Placental pericyte (primary cell): ENCODE results near the gene USP17L26. TPM values are rescaled to one million over a fixed set of nuclear protein-coding genes. Genes with fewer than 3 reads are reported as not detected.

ENCODE experiments used
- total RNA-seq: library from RNA; depleted of rRNA; stranded (reverse); fragments of >200 nt; gene quantifications from 2 replicates; pipeline ENCODE4 v1.2.3, GENCODE V29; 2012

The USP17L26 gene, protein sequence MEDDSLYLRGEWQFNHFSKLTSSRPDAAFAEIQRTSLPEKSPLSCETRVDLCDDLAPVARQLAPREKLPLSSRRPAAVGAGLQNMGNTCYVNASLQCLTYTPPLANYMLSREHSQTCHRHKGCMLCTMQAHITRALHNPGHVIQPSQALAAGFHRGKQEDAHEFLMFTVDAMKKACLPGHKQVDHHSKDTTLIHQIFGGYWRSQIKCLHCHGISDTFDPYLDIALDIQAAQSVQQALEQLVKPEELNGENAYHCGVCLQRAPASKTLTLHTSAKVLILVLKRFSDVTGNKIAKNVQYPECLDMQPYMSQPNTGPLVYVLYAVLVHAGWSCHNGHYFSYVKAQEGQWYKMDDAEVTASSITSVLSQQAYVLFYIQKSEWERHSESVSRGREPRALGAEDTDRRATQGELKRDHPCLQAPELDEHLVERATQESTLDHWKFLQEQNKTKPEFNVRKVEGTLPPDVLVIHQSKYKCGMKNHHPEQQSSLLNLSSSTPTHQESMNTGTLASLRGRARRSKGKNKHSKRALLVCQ
- total RNA-seq, result not detected in 2 replicates

DNA sequence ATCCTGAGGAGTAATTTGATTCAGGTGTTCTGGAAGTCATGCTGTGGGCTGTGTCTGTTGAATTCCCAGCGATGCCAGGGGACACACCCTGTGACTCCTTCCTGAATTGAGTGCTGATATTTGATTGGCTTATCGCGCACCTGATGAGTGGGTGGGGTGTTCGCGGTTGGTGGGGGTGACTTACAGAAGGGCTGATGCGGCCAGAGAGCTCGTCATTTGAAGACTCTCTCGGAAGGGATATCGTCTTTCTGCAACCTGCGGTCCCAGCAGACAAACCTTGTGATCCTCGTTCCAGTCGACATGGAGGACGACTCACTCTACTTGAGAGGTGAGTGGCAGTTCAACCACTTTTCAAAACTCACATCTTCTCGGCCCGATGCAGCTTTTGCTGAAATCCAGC, at the start of gene USP17L26:
Gene USP17L26 (plus strand): TSS at position 301 of the 400 bp plus-strand sequence. CDS start 0 bp downstream, at position 301.

DNA sequence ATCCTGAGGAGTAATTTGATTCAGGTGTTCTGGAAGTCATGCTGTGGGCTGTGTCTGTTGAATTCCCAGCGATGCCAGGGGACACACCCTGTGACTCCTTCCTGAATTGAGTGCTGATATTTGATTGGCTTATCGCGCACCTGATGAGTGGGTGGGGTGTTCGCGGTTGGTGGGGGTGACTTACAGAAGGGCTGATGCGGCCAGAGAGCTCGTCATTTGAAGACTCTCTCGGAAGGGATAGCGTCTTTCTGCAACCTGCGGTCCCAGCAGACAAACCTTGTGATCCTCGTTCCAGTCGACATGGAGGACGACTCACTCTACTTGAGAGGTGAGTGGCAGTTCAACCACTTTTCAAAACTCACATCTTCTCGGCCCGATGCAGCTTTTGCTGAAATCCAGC, 9.6 kb upstream of the USP17L26 start, which contains the start of gene USP17L24:
Gene USP17L24 (plus strand): TSS at position 301 of the 400 bp plus-strand sequence. CDS start 0 bp downstream, at position 301.

DNA sequence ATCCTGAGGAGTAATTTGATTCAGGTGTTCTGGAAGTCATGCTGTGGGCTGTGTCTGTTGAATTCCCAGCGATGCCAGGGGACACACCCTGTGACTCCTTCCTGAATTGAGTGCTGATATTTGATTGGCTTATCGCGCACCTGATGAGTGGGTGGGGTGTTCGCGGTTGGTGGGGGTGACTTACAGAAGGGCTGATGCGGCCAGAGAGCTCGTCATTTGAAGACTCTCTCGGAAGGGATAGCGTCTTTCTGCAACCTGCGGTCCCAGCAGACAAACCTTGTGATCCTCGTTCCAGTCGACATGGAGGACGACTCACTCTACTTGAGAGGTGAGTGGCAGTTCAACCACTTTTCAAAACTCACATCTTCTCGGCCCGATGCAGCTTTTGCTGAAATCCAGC, 4.8 kb upstream of the USP17L26 start, which contains the start of gene USP17L25:
Gene USP17L25 (plus strand): TSS at position 301 of the 400 bp plus-strand sequence. CDS start 0 bp downstream, at position 301.

DNA sequence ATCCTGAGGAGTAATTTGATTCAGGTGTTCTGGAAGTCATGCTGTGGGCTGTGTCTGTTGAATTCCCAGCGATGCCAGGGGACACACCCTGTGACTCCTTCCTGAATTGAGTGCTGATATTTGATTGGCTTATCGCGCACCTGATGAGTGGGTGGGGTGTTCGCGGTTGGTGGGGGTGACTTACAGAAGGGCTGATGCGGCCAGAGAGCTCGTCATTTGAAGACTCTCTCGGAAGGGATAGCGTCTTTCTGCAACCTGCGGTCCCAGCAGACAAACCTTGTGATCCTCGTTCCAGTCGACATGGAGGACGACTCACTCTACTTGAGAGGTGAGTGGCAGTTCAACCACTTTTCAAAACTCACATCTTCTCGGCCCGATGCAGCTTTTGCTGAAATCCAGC, 4.6 kb downstream of the USP17L26 start, which contains the start of gene USP17L5:
Gene USP17L5 (plus strand): TSS at position 301 of the 400 bp plus-strand sequence. CDS start 0 bp downstream, at position 301.

DNA sequence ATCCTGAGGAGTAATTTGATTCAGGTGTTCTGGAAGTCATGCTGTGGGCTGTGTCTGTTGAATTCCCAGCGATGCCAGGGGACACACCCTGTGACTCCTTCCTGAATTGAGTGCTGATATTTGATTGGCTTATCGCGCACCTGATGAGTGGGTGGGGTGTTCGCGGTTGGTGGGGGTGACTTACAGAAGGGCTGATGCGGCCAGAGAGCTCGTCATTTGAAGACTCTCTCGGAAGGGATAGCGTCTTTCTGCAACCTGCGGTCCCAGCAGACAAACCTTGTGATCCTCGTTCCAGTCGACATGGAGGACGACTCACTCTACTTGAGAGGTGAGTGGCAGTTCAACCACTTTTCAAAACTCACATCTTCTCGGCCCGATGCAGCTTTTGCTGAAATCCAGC, 9.4 kb downstream of the USP17L26 start, which contains the start of gene USP17L27:
Gene USP17L27 (plus strand): TSS at position 301 of the 400 bp plus-strand sequence. CDS start 0 bp downstream, at position 301.

DNA sequence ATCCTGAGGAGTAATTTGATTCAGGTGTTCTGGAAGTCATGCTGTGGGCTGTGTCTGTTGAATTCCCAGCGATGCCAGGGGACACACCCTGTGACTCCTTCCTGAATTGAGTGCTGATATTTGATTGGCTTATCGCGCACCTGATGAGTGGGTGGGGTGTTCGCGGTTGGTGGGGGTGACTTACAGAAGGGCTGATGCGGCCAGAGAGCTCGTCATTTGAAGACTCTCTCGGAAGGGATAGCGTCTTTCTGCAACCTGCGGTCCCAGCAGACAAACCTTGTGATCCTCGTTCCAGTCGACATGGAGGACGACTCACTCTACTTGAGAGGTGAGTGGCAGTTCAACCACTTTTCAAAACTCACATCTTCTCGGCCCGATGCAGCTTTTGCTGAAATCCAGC, 14.1 kb downstream of the USP17L26 start, which contains the start of gene USP17L28:
Gene USP17L28 (plus strand): TSS at position 301 of the 400 bp plus-strand sequence. CDS start 0 bp downstream, at position 301.

DNA sequence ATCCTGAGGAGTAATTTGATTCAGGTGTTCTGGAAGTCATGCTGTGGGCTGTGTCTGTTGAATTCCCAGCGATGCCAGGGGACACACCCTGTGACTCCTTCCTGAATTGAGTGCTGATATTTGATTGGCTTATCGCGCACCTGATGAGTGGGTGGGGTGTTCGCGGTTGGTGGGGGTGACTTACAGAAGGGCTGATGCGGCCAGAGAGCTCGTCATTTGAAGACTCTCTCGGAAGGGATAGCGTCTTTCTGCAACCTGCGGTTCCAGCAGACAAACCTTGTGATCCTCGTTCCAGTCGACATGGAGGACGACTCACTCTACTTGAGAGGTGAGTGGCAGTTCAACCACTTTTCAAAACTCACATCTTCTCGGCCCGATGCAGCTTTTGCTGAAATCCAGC, 18.9 kb downstream of the USP17L26 start, which contains the start of gene USP17L29:
Gene USP17L29 (plus strand): TSS at position 301 of the 400 bp plus-strand sequence. CDS start 0 bp downstream, at position 301.

DNA sequence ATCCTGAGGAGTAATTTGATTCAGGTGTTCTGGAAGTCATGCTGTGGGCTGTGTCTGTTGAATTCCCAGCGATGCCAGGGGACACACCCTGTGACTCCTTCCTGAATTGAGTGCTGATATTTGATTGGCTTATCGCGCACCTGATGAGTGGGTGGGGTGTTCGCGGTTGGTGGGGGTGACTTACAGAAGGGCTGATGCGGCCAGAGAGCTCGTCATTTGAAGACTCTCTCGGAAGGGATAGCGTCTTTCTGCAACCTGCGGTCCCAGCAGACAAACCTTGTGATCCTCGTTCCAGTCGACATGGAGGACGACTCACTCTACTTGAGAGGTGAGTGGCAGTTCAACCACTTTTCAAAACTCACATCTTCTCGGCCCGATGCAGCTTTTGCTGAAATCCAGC, 28.4 kb downstream of the USP17L26 start, which contains the start of gene USP17L30:
Gene USP17L30 (plus strand): TSS at position 301 of the 400 bp plus-strand sequence. CDS start 0 bp downstream, at position 301.

Other genes starting within 250 kb of the USP17L26 start
- gene FAM90A26, start 164.2 kb upstream of the USP17L26 start, total RNA-seq, result not detected in 2 replicates
- not detected in 2 replicates for gene USP17L10, start 124.0 kb upstream of the USP17L26 start, total RNA-seq
- not detected in 2 replicates for gene USP17L11, start 119.3 kb upstream of the USP17L26 start, total RNA-seq
- gene USP17L12, start 114.5 kb upstream of the USP17L26 start, total RNA-seq, result not detected in 2 replicates
- not detected in 2 replicates for gene USP17L13, start 109.8 kb upstream of the USP17L26 start, total RNA-seq
- gene USP17L15, start 100.3 kb upstream of the USP17L26 start, total RNA-seq, result not detected in 2 replicates
- gene USP17L17, start 90.8 kb upstream of the USP17L26 start, total RNA-seq, result not detected in 2 replicates
- gene USP17L18, start 86.0 kb upstream of the USP17L26 start, total RNA-seq, result not detected in 2 replicates
- not detected in 2 replicates for gene USP17L19, start 81.3 kb upstream of the USP17L26 start, total RNA-seq
- gene USP17L20, start 76.5 kb upstream of the USP17L26 start, total RNA-seq, result not detected in 2 replicates
- gene USP17L21, start 71.8 kb upstream of the USP17L26 start, total RNA-seq, result not detected in 2 replicates
- not detected in 2 replicates for gene USP17L22, start 67.0 kb upstream of the USP17L26 start, total RNA-seq
- not detected in 2 replicates for gene USP17L24, start 9.5 kb upstream of the USP17L26 start, total RNA-seq
- gene USP17L25, start 4.7 kb upstream of the USP17L26 start, total RNA-seq, result not detected in 2 replicates
- gene USP17L5, start 4.7 kb downstream of the USP17L26 start, total RNA-seq, result not detected in 2 replicates
- gene USP17L27, start 9.5 kb downstream of the USP17L26 start, total RNA-seq, result not detected in 2 replicates
- gene USP17L28, start 14.2 kb downstream of the USP17L26 start, total RNA-seq, result not detected in 2 replicates
- gene USP17L29, start 19.0 kb downstream of the USP17L26 start, total RNA-seq, result not detected in 2 replicates
- not detected in 2 replicates for gene USP17L30, start 28.5 kb downstream of the USP17L26 start, total RNA-seq
- gene DEFB131A, start 109.8 kb downstream of the USP17L26 start, total RNA-seq, result not detected in 2 replicates